Measurements from ENCODE around the gene C2CD3.
"Not testable (repeated sequence)": the region's sequence is repeated elsewhere in the genome, so short reads cannot be mapped to it uniquely, and the experiment has no call there.

Gene C2CD3

DNA sequence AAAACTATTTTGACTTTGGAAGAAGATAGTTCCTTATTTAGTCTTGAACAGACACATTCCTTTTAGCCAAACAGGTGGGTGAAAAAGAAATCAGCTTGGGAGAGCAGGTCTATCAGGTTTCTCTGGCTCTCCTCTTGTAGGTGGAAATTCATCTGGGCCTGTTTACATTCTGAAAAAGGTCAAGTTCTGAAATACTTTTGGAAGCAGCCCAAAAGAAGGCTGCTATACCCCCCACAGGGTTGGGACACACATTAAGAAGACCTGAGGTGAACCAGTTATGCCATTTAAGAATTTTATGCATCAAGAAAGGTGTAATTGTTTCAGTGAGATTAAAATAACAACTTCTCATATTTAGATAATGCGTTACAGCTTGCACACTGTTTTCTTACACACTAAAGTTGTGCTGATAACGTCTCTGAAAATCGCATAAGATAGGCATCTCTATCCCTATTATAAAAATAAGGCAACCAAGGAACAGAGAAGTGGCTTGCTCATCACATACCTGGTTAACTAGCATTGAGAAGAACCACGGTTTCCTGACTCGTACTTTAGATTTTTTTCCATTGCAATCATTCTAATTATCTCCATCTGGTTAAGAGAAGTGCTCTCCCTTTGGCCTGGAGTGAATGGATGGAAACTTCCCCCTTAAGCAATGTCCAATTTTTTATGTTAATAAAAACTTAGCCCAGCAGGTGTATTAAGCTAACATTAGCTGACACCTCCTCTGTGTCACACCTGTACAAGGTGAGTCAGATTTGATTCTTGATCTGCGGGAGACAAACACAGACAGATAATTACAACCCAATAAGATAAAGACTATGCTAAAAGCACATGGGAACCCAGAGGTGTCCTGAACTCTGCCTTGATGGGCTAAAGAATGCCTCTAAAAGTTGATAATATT, 101.4 kb downstream of the C2CD3 start:
- no peak for DNase-seq (ENCODE audit: low read depth in 2 of 2)

DNA sequence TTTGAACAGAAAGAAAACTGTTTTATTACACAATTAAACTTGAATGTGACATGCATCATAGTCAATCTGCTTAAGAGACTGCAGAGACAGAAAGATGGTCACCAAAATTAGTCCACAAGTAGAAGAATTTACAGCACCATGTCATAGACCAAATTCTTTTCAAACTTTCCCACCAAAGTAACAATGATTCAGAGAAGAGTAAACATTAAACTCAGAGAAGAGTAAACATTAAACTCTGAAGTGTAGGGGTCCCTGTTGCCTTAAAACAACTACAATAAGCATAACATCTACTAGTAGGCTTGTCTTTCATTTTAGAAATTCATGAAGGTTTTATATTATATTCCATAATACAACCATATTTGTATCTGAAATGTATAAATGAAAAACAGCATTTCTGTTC, 104.1 kb downstream of the C2CD3 start:
- DNase-seq (ENCODE audit: low read depth in 2 of 2), result not testable (repeated sequence)

DNA sequence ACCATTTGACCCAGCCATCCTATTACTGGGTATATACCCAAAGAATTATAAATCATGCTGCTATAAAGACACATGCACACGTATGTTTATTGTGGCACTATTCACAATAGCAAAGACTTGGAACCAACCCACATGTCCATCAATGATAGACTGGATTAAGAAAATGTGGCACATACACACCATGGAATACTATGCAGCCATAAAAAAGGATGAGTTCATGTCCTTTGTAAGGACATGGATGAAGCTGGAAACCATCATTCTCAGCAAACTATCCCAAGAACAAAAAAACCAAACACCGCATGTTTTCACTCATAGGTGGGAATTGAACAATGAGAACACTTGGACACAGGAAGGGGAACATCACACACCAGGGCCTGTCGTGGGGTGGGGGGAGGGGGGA, 105.3 kb downstream of the C2CD3 start:
- not testable (repeated sequence) for DNase-seq (ENCODE audit: low read depth in 2 of 2)

DNA sequence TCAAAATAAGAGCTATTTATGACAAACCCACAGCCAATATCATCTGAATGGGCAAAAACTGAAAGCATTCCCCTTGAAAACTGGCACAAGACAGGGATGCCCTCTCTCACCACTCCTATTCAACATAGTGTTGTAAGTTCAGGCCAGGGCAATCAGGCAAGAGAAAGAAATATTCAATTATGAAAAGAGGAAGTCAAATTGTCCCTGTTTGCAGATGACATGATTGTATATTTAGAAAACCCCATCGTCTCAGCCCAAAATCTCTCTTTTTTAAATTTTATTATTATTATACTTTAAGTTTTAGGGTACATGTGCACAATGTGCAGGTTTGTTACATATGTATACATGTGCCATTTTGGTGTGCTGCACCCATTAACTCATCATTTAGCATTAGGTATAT, 107.2 kb downstream of the C2CD3 start:
- not testable (repeated sequence) for DNase-seq (ENCODE audit: low read depth in 2 of 2)

DNA sequence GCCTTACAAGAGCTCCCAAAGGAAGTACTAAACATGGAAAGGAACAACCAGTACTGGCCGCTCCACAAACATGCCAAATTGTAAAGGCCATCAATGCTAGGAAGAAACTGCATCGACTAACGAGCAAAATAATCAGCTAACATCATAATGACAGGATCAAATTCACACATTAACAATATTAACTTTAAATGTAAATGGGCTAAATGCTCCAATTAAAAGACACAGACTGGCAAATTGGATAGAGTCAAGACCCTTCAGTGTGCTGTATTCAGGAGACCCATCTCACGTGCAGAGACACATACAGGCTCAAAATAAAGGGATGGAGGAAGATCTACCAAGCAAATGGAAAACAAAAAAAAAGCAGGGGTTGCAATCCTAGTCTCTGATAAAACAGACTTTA, 109.2 kb downstream of the C2CD3 start:
- DNase-seq (ENCODE audit: low read depth in 2 of 2), result not testable (repeated sequence)

DNA sequence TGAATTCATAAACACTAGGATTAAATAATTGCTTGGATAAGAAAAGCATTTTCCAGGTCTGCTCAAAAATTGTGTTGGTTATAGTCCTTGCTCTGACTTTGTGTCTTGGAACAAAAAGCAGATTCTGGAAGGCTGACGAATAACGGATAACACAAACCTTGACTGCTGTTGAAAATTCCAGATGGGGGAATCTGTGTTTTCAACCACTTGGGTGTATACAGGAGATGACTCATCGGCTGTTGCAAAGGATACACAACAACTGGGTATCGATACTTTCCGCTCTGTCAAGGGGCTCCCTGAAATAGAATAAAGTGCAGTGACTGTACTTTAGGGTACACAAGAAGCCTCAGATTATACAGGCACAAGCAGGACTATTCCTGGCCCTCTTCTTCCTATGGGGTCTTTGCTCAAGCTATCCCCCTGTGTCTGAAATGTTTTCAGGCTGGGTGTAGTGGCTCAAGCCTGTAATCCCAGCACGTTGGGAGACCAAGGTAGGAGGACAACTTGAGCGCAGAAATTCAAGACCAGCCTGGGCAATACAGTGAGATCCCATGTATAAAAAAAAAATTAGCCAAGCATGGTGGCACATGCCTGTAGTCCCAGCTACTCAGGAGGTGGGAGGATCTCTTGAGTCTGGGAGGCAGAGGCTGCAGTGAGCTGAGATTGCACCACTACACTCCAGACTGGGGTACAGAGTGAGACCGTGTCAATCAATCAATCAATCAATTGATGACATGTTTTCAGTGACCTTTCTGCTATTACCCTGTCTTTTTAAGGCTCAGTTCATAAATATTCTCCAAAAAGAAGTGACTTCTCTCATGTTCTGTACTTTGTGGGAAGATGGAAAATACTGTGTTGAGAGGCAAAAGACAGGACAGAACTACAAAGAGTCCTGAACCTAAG, 113.3 kb downstream of the C2CD3 start:
- DNase-seq (ENCODE audit: low read depth in 2 of 2), result no peak

DNA sequence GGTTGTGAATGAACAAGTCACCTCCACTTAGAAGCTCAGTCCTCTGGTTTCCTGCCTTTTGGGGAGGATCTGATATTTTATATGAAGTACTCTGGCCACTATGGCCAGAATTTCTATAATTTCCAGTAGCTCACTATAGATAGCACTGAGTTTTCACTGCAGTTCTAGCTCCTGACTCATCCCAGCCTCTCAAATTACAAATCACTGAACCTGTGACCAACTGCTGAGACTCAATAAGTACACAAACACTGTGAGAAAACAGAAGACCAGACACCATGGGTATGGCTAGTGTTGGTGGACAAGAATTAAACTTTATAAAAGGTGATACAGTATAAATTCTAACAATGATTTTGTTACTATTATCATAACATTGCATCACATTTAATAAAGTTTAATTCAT, 114.9 kb downstream of the C2CD3 start:
- no peak for DNase-seq (ENCODE audit: low read depth in 2 of 2)

DNA sequence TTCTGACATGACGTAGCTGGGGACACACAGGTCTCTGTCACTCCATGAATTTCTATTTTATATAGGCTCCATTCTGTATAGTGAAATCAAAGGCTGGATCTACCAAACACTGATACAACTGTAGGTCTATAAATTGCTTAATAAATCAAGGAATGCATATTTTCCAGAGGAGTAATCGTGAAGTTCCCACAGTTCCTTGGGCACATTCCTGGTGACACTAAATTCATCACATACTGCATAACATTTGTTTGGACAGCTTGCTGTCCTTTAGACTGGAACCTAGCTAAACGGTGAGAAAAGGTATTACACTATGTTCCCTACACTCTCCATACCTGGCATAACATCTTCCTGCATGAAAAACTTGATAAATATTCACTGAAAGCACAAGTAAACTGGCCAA, 120.3 kb downstream of the C2CD3 start:
- no peak for DNase-seq (ENCODE audit: low read depth in 2 of 2)

DNA sequence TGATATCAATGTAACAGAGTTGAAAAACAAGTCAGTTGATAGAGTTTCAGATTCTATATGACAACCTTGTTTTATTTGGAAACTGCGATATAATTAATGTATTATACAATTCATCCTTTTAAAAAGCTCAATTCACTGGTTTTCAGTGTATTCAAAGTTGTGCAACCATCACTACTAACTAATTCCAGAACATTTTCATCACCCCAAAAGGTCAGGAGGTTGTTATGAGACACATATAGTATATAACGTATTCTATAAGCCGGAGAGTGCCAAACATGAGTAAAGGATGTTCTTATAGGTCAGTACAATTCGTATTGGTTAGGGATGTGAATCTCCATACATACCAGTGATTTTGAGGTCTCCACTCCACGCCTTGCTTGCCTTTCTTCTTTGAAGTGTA, 121.8 kb downstream of the C2CD3 start:
- no peak for DNase-seq (ENCODE audit: low read depth in 2 of 2)

DNA sequence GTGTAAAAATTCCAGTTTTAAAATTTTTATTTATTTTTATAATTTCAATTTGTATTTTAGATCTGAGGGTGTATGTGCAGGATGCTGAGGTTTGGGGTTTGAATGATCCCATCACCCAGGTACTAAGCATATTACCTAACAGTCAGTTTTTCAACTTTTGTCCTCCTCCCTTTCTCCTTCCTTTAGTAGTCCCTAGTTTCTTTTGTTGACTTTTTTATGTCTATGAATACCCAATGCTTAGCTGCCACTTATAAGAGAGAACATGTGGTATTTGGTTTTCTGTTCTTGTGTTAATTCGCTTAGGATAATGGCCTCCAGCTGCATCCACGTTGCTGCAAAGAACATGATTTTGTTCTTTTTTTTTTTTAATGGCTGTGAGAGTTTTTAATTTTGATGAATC, 126.3 kb downstream of the C2CD3 start:
- DNase-seq (ENCODE audit: low read depth in 2 of 2), result no peak

DNA sequence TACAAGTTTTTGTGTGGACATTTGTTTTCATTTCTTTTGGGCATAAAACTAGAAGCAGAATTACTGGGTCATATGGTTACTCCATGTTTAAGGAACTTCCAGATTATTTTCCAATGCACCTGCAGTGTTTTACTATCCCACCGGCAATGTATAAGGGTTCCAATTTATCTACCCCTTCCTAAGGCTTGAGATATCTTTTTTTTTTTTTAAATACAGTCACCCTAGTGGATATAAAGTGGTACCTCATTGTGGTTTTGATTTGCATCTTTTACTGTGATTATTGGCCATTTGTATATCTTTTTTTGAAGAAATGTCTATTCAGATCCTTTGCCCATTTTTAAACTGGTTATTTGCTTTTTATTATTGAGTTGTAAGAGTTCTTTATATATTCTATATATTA, 127.4 kb downstream of the C2CD3 start:
- DNase-seq (ENCODE audit: low read depth in 2 of 2), result no peak

DNA sequence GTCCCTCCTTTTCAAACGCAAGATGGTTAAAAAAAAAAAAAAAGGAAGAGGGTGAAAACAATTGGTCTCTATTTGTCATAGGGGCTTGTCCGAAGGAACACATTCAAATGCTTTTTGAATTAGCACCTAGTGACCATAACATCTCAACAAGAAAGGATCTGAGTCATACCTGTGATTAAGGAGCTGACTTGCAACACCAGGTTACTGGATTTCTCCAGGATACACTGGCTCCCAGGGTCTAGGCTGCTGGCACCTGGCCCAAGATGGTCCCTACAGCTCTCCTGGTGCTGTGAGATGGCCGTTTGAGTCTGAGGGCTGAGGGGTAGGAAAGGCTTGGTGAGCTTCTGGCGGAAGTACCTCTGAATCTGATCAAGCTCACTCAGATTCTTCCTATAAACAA, 133.5 kb downstream of the C2CD3 start:
- no peak for DNase-seq (ENCODE audit: low read depth in 2 of 2)

DNA sequence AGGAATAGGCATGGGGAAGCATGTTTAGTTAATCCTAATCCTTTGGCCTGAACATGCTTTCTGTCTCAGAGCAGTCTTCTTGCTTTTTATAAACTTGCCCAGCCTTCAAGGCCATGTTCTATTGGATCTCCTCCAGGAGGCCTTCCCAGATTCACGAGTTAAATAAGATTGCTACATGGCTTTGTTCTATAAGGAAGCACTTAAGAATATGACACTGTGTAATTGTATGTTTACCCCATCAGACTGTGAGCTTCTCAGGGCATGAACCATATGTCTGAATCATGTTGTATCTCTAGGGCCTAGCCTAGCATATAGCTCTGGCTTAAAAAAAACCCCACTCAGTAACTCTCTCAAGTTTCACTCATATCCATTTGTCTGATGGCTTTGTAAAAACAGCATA, 135.5 kb downstream of the C2CD3 start:
- DNase-seq (ENCODE audit: low read depth in 2 of 2), result no peak

DNA sequence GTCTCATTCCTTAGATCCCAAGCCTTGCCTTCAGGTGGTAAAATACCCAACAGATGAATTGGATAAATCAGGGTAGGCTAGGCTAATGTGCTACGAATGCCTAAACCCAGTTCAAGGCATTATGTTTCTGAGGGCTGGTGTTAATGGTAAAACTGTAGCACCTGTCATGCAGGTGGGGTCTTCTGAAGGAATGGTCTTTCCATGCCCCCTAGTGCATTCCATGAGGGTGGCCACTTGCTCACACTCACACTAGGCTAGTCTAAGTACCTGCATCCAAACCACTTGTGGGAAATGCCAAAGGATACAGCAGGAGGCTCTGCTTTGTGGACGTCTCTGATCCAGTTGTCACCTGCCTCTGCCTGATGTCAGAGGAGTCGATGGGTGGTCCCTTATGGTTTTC, 137.8 kb downstream of the C2CD3 start:
- no peak for DNase-seq (ENCODE audit: low read depth in 2 of 2)

DNA sequence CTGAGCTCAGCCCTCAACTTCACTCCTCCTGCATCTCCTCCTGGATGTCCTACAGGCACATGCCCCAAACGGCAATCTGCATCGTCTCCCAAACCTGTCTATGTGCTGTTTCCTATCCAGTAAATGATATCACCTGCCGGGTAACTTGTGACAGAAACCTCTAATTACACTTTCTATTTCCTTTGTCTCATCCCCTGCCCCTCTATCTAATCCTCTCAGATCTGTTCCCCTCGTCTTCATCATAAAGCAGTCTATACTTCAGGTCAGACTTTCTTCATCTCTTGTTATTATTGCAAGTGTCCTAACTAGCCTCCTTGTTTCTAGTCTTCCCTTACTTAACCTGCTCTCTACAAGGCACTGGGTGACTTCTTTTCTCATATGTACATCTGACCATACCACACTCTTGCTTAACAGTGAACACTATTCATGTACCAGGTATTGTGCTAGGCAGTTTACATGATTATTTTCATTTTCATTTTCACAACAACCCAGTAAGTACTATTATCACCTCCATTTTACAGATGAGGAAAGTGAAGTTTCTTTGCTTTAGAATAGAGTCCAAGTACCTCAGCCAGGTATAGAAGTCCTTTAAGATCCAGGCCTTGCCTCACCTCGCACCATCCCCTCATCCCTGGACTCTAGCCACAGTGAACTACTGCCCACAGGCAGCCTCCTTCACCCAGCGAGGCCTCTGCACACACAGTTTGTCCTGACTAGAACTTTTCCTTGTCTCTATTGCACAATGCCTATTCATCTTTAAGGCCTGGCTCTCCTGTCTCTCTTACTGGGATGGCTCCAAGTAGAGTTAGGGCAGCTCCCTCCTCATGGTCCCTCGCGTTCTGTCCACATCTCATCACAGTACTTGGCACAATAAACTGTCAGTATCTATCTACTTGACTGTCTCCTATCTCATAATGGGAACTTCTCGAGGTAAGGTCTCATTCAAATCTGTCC, 139.8 kb downstream of the C2CD3 start:
- DNase-seq (ENCODE audit: low read depth in 2 of 2), result no peak

DNA sequence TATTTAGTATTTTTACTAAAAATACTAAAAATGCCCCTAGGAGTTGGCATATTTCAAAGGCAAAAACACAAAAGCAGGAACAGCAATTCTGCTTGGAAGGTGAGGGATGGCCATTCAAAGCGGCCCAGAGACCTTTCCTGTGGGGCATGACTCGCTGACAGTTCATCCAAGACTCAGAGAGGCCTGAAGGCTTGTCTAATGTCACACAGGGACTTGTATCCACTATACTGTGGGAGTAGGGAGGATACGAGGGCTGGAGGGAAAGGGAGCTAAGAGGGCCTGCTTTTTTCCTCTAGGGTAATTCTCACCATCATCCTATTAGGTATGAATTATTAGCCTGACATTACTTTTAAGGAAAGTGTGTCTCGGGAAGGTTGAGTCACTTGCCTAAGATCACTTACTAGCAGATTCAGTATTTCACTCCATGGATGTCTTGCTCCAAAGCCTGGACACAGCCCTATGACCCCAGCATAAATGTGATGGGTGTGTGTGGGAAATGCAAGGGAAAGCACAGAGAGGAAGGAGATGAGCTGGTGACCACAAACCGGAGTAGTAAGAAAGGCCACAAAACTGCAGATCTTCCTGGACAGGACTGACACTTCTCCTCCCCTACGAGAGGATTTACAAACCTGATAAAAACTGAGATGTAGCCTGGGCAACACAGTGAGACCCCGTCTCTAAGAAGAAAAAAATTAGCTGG, 145.2 kb downstream of the C2CD3 start:
- no peak for DNase-seq (ENCODE audit: low read depth in 2 of 2)

DNA sequence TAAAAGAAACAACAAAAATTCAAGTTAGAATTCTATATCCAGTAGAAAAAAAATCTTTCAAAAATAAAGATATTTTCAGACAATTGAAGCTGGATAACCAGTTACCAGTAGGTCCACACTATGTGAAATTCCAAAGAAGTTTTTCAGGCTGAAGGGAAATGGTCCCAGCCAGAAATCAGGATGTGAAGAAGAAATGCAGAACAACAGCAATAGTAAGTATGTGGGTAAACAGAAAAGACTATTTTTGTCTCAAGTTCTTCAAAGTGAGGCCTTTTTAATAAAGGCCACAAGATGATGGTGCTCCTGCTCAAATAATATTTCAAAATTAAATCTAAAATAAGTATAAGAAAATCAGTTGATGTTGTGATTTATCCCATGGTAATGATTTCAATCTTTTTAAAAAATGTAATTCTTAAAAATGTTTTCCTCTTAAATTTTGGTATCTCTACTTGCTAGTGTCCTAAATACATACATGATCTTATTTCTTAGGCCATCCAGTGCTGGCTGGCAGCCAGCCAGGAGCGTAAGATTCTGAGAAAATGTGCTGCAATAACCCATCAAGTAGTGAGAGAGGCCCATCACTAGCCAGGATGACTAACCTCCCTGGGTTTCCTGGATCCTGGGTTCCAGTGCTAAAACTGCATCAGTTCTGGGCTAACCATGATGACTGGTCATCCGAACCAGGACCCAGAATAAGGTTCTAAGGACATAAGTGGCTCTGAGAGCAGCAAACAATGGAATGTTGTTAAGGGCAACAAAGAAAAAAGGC, 146.4 kb downstream of the C2CD3 start:
- DNase-seq (ENCODE audit: low read depth in 2 of 2), result peak; percentile 62 to 63

DNA sequence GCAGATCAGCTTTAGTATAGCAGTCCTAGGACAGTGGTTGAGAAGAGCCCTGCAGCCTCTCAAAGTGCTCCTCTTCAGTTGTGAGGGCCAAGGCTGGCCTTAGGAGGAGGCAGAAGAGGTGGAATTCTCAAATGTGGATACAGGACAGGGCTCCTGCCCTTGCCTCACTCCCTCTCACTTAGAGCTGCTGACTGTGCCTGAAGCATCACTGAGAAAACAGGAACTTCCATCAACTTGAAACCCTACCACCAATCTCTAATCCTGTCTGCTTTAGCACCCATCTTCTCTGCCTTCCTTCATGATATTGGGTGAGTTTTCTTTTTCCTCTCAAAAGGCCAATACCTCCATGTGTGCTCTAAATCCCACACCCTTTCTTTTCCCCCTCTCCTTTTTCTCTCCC, 147.5 kb downstream of the C2CD3 start:
- DNase-seq (ENCODE audit: low read depth in 2 of 2), result no peak

DNA sequence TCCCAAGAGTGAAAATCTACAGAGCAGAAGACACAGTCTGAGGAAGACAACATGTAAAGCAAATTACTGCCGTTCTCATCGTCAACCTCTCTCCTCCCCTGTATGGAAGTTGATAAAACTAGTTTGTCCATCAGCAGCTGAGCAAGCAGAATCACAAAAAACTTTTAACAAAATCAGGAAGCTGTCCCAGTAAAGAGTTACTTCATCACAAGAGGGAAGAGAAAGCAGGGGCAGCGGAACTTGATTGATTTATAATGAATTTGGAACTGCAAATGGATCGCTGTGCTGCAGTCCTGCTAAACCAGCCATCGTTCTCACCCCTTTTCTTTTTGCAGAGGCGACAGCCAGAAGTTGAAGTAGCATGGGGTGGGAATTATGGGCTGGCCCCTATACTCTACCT, 148.3 kb downstream of the C2CD3 start:
- no peak for DNase-seq (ENCODE audit: low read depth in 2 of 2)

DNA sequence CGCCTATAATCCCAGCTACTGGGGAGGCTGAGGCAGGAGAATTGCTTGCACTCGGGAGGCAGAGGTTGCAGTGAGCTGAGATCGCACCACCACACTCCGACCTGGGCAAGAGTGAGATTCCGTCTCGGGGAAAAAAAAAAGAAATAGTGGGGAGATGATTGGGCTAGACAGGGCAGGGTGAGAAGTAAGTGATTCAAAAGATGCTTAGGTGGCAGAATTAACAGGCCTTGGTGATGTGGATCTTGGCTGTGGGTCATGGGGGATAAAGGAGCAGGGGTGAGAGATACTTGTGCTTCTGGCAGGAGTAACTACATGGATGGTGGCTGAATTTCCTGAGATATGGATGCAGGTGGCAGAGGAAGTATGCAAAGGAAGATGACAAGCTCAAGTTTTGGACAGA, 148.8 kb downstream of the C2CD3 start:
- no peak for DNase-seq (ENCODE audit: low read depth in 2 of 2)

Data from stimulated activated CD8-positive, alpha-beta memory T cell treated with anti-CD3 and anti-CD28 coated beads, Interleukin-15, amount 100 ng/mL, for 48 hours (primary cell).